ENCODE results near the gene EFCAB9.

GRCh38 chr5:172207511-172207910 lies 13.5 kb downstream of the EFCAB9 start:
- TF ChIP-seq CTCF (IDR thresholded peaks at IDR 0.05) (no peak), POLR2A (IDR thresholded peaks at IDR 0.05) (no peak), POLR2AphosphoS5 (IDR thresholded peaks at IDR 0.05) (no peak)
